HepG2 (cell line): ENCODE results near the gene ECPAS. TPM values are rescaled to one million over a fixed set of nuclear protein-coding genes. Genes with fewer than 3 reads are reported as not detected.

Experiments used
- AHR ChIP-seq: IDR thresholded peaks from 2 replicates; pipeline ENCODE4 v1.6.1; 2018; ENCODE audit warnings: missing genetic modification reagents, missing compliant biosample characterization
- ARID5B ChIP-seq: IDR thresholded peaks from 2 replicates; pipeline ENCODE4 v1.4.0; 2020; ENCODE audit warnings: mild to moderate bottlenecking, missing genetic modification reagents
- CEBPG ChIP-seq: IDR thresholded peaks from 2 replicates; pipeline ENCODE4 v1.6.1; 2016
- CREBL2 ChIP-seq: sonication (generic); formaldehyde crosslinking; IDR thresholded peaks from 2 replicates; pipeline ENCODE4 v1.8.1; 2023; ENCODE audit warnings: missing genetic modification reagents, mild to moderate bottlenecking, borderline replicate concordance
- CREM ChIP-seq, 2 experiments: sonication (generic) in 1 of 2; formaldehyde crosslinking in 1 of 2; IDR thresholded peaks; 2 replicates each; pipeline versions ENCODE4 v1.4.0 to v1.6.1; 2016 to 2020; ENCODE audit warnings: antibody characterized with exemption in 1 of 2, mild to moderate bottlenecking in 1 of 2, missing genetic modification reagents in 1 of 2
- DNMT3B ChIP-seq: conservative IDR thresholded peaks from 2 replicates; pipeline ENCODE4 v1.6.1; 2016; ENCODE audit warnings: missing biosample characterization, control low read depth
- E2F1 ChIP-seq: sonication (generic); formaldehyde crosslinking; IDR thresholded peaks from 2 replicates; pipeline ENCODE4 v1.5.0; 2020; ENCODE audit warnings: missing genetic modification reagents
- FOXA3 ChIP-seq: IDR thresholded peaks from 2 replicates; pipeline ENCODE4 v1.6.1; 2016; ENCODE audit warnings: missing genetic modification reagents, missing compliant biosample characterization
- FOXP1 ChIP-seq, 2 experiments: fragments of 450-650 bp in 1 of 2; IDR thresholded peaks; 2 replicates each; pipeline ENCODE4 v1.6.1; 2017 to 2018; ENCODE audit warnings: antibody characterized with exemption in 1 of 2
- HOXA7 ChIP-seq: sonication (generic); formaldehyde crosslinking; IDR thresholded peaks from 2 replicates; pipeline ENCODE4 v1.8.1; 2022; ENCODE audit warnings: mild to moderate bottlenecking, missing genetic modification reagents, moderate library complexity
- KDM3A ChIP-seq: IDR thresholded peaks from 2 replicates; pipeline ENCODE4 v1.6.1; 2018; ENCODE audit warnings: low read depth, missing compliant biosample characterization
- MAFF ChIP-seq: IDR thresholded peaks from 2 replicates; pipeline ENCODE4 v1.6.1; 2011; ENCODE audit warnings: low read depth, low read length, improper control_type of control experiment
- NCOA5 ChIP-seq: sonication (generic); formaldehyde crosslinking; IDR thresholded peaks from 2 replicates; pipeline ENCODE4 v1.4.0; 2020; ENCODE audit warnings: missing genetic modification reagents
- NFKB2 ChIP-seq: sonication (generic); formaldehyde crosslinking; IDR thresholded peaks from 2 replicates; pipeline ENCODE4 v1.4.0; 2020; ENCODE audit warnings: missing genetic modification reagents, borderline replicate concordance
- PAX8 ChIP-seq: sonication (generic); formaldehyde crosslinking; IDR thresholded peaks from 2 replicates; pipeline ENCODE4 v1.8.0; 2022; ENCODE audit warnings: mild to moderate bottlenecking, missing genetic modification reagents, borderline replicate concordance
- PBX2 ChIP-seq: IDR thresholded peaks from 2 replicates; pipeline ENCODE4 v1.6.1; 2016; ENCODE audit warnings: control low read depth
- REXO4 ChIP-seq: sonication (generic); formaldehyde crosslinking; IDR thresholded peaks from 2 replicates; pipeline ENCODE4 v1.8.0; 2022; ENCODE audit warnings: missing genetic modification reagents, mild to moderate bottlenecking, borderline replicate concordance
- RXRA ChIP-seq: sonication (generic); formaldehyde crosslinking; IDR thresholded peaks from 2 replicates; pipeline ENCODE4 v1.5.1; 2020; ENCODE audit warnings: missing genetic modification reagents
- SRF ChIP-seq: IDR thresholded peaks from 2 replicates; pipeline ENCODE4 v1.6.1; 2011; ENCODE audit warnings: mild to moderate bottlenecking, low read depth, low read length, moderate library complexity
- SRSF1 ChIP-seq: fragments of 200-400 bp; formaldehyde crosslinking; optimal IDR thresholded peaks from 2 replicates; pipeline ENCODE3; 2017; ENCODE audit warnings: mild to moderate bottlenecking, low read depth, low read length, moderate library complexity
- ZEB1 ChIP-seq: IDR thresholded peaks from 2 replicates; pipeline ENCODE4 v1.6.1; 2012; ENCODE audit warnings: mild to moderate bottlenecking, low read depth, inconsistent platforms; ENCODE audit not compliant: insufficient replicate concordance
- ZFYVE20 ChIP-seq: sonication (generic); formaldehyde crosslinking; IDR thresholded peaks from 2 replicates; pipeline ENCODE4 v1.8.0; 2023; ENCODE audit warnings: low read depth, mild to moderate bottlenecking, moderate library complexity, missing genetic modification reagents, borderline replicate concordance
- ZNF619 ChIP-seq: sonication (generic); formaldehyde crosslinking; IDR thresholded peaks from 2 replicates; pipeline ENCODE4 v1.4.0; 2020; ENCODE audit warnings: mild to moderate bottlenecking, missing genetic modification reagents
- ZNF644 ChIP-seq: IDR thresholded peaks from 2 replicates; pipeline ENCODE4 v1.6.1; 2016; ENCODE audit warnings: low read depth
- ZNF781 ChIP-seq: sonication (generic); formaldehyde crosslinking; IDR thresholded peaks from 2 replicates; pipeline ENCODE4 v1.5.1; 2020; ENCODE audit warnings: borderline replicate concordance, mild to moderate bottlenecking, missing genetic modification reagents; ENCODE audit errors: not compliant biosample characterization
- ZNF782 ChIP-seq: sonication (generic); formaldehyde crosslinking; IDR thresholded peaks from 2 replicates; pipeline ENCODE4 v1.4.0; 2020; ENCODE audit warnings: missing genetic modification reagents, mild to moderate bottlenecking, borderline replicate concordance
- polyA plus RNA-seq, 8 experiments: library from polyadenylated mRNA; depleted of rRNA in 3 of 8; stranded (reverse) in 7 of 8; unstranded in 1 of 8; fragments of >200 nt; fragmentation: Illumina TruSeq in 4 of 8; extraction: Trizol in 4 of 8; gene quantifications; 2 replicates each; pipeline versions ENCODE4 v1.2.1 to v1.2.3, GENCODE V29; 2011 to 2016; ENCODE audit warnings: low read depth in 4 of 8, missing spikeins in 1 of 8, mixed read lengths in 1 of 8; ENCODE audit not compliant: insufficient read depth in 1 of 8
- total RNA-seq, 5 experiments: library from RNA; depleted of rRNA; stranded (reverse); fragments of >200 nt; fragmentation: Illumina TruSeq; extraction: Trizol; gene quantifications; 2 replicates each; pipeline ENCODE4 v1.2.3, GENCODE V29; 2016; ENCODE audit warnings: low read depth in 1 of 5

The ECPAS gene
- total and polyA plus RNA-seq, 2 of the 13 experiments (the other 11 are each of a cell fraction or from before 2014, with no cell fraction given): 35.3 to 58.0 TPM

GRCh38 chr9:111474385-111474784, 9.8 kb downstream of the ECPAS start (continued):
- TF ChIP-seq SRSF1 (no peak), ARID5B (CRISPR knock-in tag) (peak; percentile 50), CREBL2 (CRISPR knock-in tag) (no peak), KDM3A (CRISPR knock-in tag) (no peak), RXRA (CRISPR knock-in tag) (no peak), FOXA3 (peak; percentile 67), DNMT3B (no peak), NCOA5 (CRISPR knock-in tag) (no peak), FOXP1 (IDR thresholded peaks at IDR 0.05) (no peak), FOXP1 (CRISPR knock-in tag; IDR thresholded peaks at IDR 0.05) (no peak), MAFF (no peak), ZFYVE20 (CRISPR knock-in tag) (no peak), AHR (no peak), REXO4 (no peak), CEBPG (0 out of 2 replicates have a peak, but pooled peaks have one; percentile 30), ZNF781 (CRISPR knock-in tag) (no peak), PBX2 (CRISPR knock-in tag) (no peak), ZEB1 (no peak), ZNF619 (CRISPR knock-in tag) (no peak), HOXA7 (no peak), SRF (no peak), CREM (IDR thresholded peaks at IDR 0.05) (no peak), CREM (CRISPR knock-in tag; IDR thresholded peaks at IDR 0.05) (no peak), ZNF782 (CRISPR knock-in tag) (no peak), PAX8 (CRISPR knock-in tag) (no peak), ZNF644 (peak; percentile 83; the same call in 1 of the 2 replicates), E2F1 (CRISPR knock-in tag) (no peak), NFKB2 (CRISPR knock-in tag) (no peak)
